Sigmoid colon (tissue), 4 donors: ENCODE data around the gene NUFIP2.

Experiments
- EP300 ChIP-seq, 4 donors: sonication (generic); formaldehyde crosslinking; IDR thresholded peaks; one replicate each; pipeline ENCODE4 v1.6.1; 2017; ENCODE audit warnings: antibody characterized with exemption in 4 of 4
- POLR2A ChIP-seq, 2 donors: fragments of 450-650 bp; IDR thresholded peaks; one replicate each; pipeline ENCODE4 v1.6.1; 2016; ENCODE audit warnings: antibody characterized with exemption in 2 of 2, mild to moderate bottlenecking in 2 of 2, moderate library complexity in 2 of 2
- POLR2AphosphoS5 ChIP-seq, 4 donors: sonication (generic); formaldehyde crosslinking; IDR thresholded peaks; one replicate each; pipeline ENCODE4 v1.6.1; 2017; ENCODE audit warnings: antibody characterized with exemption in 4 of 4
- TF ChIP-seq, protein P1 (sequence below), 4 experiments: fragments of 450-650 bp in 3 of 4; fragments of 200-600 bp in 1 of 4; IDR thresholded peaks; one replicate each; pipeline ENCODE4 v1.5.1; 2016 to 2019; ENCODE audit warnings: antibody characterized with exemption in 4 of 4, mild to moderate bottlenecking in 3 of 4, moderate library complexity in 2 of 4

DNA sequence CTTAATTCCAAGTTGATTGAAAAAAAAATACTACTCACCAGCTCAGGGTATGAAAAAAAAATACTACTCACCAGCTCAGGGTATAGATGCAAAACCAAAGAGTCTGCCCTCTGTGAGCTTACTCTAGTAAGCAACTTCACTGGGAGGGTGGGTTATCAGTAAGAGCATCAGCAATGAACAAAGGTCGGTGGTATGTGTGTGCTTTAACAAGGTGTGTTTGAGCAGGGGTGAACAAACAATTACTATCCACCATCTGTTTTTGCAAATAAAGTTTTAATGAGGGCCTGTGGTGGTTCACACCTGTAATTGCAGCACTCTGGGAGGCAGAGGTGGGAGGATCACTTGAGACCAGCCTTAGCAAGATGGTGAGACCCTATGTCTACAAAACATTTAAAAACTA lies 20.0 kb downstream of the NUFIP2 start:
- TF ChIP-seq, protein P1, sequence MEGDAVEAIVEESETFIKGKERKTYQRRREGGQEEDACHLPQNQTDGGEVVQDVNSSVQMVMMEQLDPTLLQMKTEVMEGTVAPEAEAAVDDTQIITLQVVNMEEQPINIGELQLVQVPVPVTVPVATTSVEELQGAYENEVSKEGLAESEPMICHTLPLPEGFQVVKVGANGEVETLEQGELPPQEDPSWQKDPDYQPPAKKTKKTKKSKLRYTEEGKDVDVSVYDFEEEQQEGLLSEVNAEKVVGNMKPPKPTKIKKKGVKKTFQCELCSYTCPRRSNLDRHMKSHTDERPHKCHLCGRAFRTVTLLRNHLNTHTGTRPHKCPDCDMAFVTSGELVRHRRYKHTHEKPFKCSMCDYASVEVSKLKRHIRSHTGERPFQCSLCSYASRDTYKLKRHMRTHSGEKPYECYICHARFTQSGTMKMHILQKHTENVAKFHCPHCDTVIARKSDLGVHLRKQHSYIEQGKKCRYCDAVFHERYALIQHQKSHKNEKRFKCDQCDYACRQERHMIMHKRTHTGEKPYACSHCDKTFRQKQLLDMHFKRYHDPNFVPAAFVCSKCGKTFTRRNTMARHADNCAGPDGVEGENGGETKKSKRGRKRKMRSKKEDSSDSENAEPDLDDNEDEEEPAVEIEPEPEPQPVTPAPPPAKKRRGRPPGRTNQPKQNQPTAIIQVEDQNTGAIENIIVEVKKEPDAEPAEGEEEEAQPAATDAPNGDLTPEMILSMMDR (IDR thresholded peaks at IDR 0.05): no peak
- TF ChIP-seq POLR2AphosphoS5 (IDR thresholded peaks at IDR 0.05): no peak
- no peak for TF ChIP-seq POLR2A (IDR thresholded peaks at IDR 0.05)
- no peak for TF ChIP-seq EP300 (IDR thresholded peaks at IDR 0.05)
